Subcutaneous abdominal adipose tissue (tissue), 5 donors: ENCODE data around the gene NFATC4.

Source experiments
- H3K27ac ChIP-seq: one replicate; pipeline ENCODE4 v1.7.0; 2013; ENCODE audit warnings: low read depth, mild to moderate bottlenecking, inconsistent platforms, low read length, moderate library complexity
- H3K27me3 ChIP-seq, 5 donors: one replicate each; pipeline ENCODE4 v1.7.0; 2013; ENCODE audit warnings: low read length in 5 of 5, inconsistent platforms in 1 of 5; ENCODE audit not compliant: control insufficient read depth in 5 of 5, insufficient read depth in 4 of 5
- H3K36me3 ChIP-seq, 5 donors: one replicate each; pipeline ENCODE4 v1.7.0; 2013; ENCODE audit warnings: low read length in 5 of 5; ENCODE audit not compliant: control insufficient read depth in 5 of 5, insufficient read depth in 5 of 5
- H3K4me1 ChIP-seq, 5 donors: one replicate each; pipeline ENCODE4 v1.7.0; 2013; ENCODE audit warnings: low read length in 5 of 5, mild to moderate bottlenecking in 3 of 5, moderate library complexity in 1 of 5; ENCODE audit not compliant: control insufficient read depth in 5 of 5, insufficient read depth in 5 of 5
- H3K4me3 ChIP-seq, 5 donors: one replicate each; pipeline ENCODE4 v1.7.0; 2013; ENCODE audit warnings: low read length in 5 of 5, low read depth in 1 of 5
- H3K9ac ChIP-seq, 5 donors: one replicate each; pipeline ENCODE4 v1.7.0; 2013; ENCODE audit warnings: low read length in 5 of 5, mild to moderate bottlenecking in 4 of 5, moderate library complexity in 3 of 5
- H3K9me3 ChIP-seq, 5 donors: one replicate each; pipeline ENCODE4 v1.7.0; 2013; ENCODE audit warnings: low read length in 5 of 5; ENCODE audit not compliant: control insufficient read depth in 5 of 5
- donor health status: healthy.
- donor health status: healthy.
- donor health status: healthy.
- donor health status: healthy.
- donor health status: healthy.

Gene NFATC4

GRCh38 chr14:24426150-24426911 lies 58.3 kb downstream of the NFATC4 start:
- no peaks in the 10 kb centered on the region for H3K36me3 ChIP-seq
- peaks cover 3 to 35% (median 28%) of the 10 kb centered on the region in 5 donors for H3K4me1 ChIP-seq
- H3K4me3 ChIP-seq, result no peak overlapping the region
- H3K9ac ChIP-seq, result peak overlapping the region in 1 of 5 donors; percentile 4
- no peaks in the 10 kb centered on the region for H3K27me3 ChIP-seq
- no peaks in the 10 kb centered on the region for H3K9me3 ChIP-seq
- H3K27ac ChIP-seq, result no peak overlapping the region

DNA sequence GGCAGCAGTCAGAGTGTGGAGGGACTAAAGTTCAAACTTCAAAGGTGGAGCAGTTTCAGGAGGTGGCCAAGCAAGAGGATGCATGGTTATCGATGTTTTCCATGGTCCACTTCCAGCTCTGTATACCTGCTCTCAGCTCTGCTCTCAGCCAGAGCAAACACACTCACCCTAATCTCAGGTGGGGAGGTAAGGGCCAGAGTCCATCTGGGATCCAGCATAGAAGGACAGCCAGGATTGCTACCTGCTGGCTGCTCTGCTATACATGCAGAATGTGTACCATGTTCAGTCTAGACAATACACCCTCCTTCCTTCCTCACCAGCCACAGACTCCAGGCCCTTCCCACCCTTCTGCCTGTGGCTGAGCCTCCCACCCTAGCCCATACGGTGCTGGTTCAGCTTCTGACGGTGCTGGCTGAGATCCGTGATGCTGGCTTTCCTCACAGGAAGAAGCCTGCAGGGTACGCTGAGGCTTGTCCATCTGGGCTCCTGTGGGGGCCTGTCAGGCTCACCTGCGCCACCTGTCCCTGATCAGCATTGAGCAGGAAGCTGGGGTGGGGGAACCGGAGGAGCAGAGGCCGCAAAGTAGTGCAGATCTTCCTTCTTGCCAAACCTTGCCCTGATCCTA lies 59.0 kb downstream of the NFATC4 start:
- H3K9me3 ChIP-seq, result no peaks in the 10 kb centered on the region
- H3K4me1 ChIP-seq, result peaks cover 9 to 42% (median 34%) of the 10 kb centered on the region in 5 donors
- H3K27me3 ChIP-seq, result no peaks in the 10 kb centered on the region
- H3K27ac ChIP-seq, result no peak overlapping the region
- H3K36me3 ChIP-seq, result peaks cover 0 to 6% (median 2%) of the 10 kb centered on the region in 5 donors
- H3K9ac ChIP-seq, result peak overlapping the region in 1 of 5 donors; percentile 1
- no peak overlapping the region for H3K4me3 ChIP-seq

- H3K27me3 ChIP-seq, result no peaks in the 10 kb centered on the region
- H3K9ac ChIP-seq, result no peak overlapping the region
- peaks cover 0 to 14% (median 10%) of the 10 kb centered on the region in 5 donors for H3K36me3 ChIP-seq
- H3K27ac ChIP-seq, result no peak overlapping the region
- H3K4me3 ChIP-seq, result no peak overlapping the region
- peaks cover 9 to 50% (median 42%) of the 10 kb centered on the region in 5 donors for H3K4me1 ChIP-seq
- H3K9me3 ChIP-seq, result no peaks in the 10 kb centered on the region
Measured at GRCh38 chr14:24427537-24428508, 59.8 kb downstream of the NFATC4 start.

GRCh38 chr14:24428628-24429394 lies 60.8 kb downstream of the NFATC4 start:
- H3K9ac ChIP-seq, result peak overlapping the region; percentile 63 to 93 (median 88)
- peak overlapping the region; percentile 99 for H3K27ac ChIP-seq
- peaks cover 9 to 53% (median 49%) of the 10 kb centered on the region in 5 donors for H3K4me1 ChIP-seq
- H3K36me3 ChIP-seq, result peaks cover 9 to 23% (median 18%) of the 10 kb centered on the region in 5 donors
- no peaks in the 10 kb centered on the region for H3K27me3 ChIP-seq
- H3K9me3 ChIP-seq, result no peaks in the 10 kb centered on the region
- H3K4me3 ChIP-seq, result peak overlapping the region in 4 of 5 donors; percentile 46 to 92 (median 86)
